Measurements from ENCODE around the gene MYO6. TPM values are rescaled to one million over a fixed set of nuclear protein-coding genes. Genes with fewer than 3 reads are reported as not detected.

MYO6 gene
- total RNA-seq, 1 experiment from 2014 or later: 44.1 TPM

GRCh38 chr6:75940564-75940963 is 191.5 kb downstream of the MYO6 start:
- Histone ChIP-seq H3K9ac (ENCODE audit: low read length) (no peak overlapping the region), H3K4me2 (ENCODE audit: low read length) (no peak overlapping the region), H3K4me1 (ENCODE audit: control insufficient read depth in 1 of 2, insufficient read depth in 2 of 2, low read length in 2 of 2) (no peaks in the 10 kb centered on the region), H4K20me1 (ENCODE audit: insufficient read depth) (no peaks in the 10 kb centered on the region), H3K9me3 (ENCODE audit: control insufficient read depth in 1 of 2, insufficient read depth in 1 of 2, low read depth in 1 of 2, low read length in 2 of 2) (no peaks in the 10 kb centered on the region), H3K36me3 (ENCODE audit: control insufficient read depth in 1 of 2, insufficient read depth in 2 of 2, low read length in 2 of 2) (no peaks in the 10 kb centered on the region), H3K9me2 (ENCODE audit: insufficient read depth) (no peaks in the 10 kb centered on the region), H3K79me2 (ENCODE audit: insufficient read depth, low read length) (no peaks in the 10 kb centered on the region), H3K4me3 (replicated peaks in 1 of 2; ENCODE audit: low read depth in 1 of 2, low read length in 2 of 2) (no peak overlapping the region), H3K27ac (ENCODE audit: low read depth, low read length) (no peak overlapping the region), H2AFZ (ENCODE audit: low read depth, low read length, poor library complexity, severe bottlenecking) (no peak overlapping the region), H3K27me3 (ENCODE audit: insufficient read depth, low read length) (no peaks in the 10 kb centered on the region)
- no TSS peak for BruUV-seq (replicated peaks)
- no peak for ATAC-seq
- ChIA-PET POLR2A (no interaction called here), RAD21 (ENCODE audit: low non-redundant PET in 1 of 2, low total read pairs in 2 of 2, uncharacterized antibody in 2 of 2, unreplicated experiment in 2 of 2) (no interaction called here), CTCF (interaction anchor here (1.2 kb wide), 1 partner anchor 8 kb away, joined by 5 read pairs; no protein-coding TSS in a partner anchor)
- intact Hi-C loops (cut with micrococcal nuclease): no loop called here
- no peak for DNase-seq (ENCODE audit: low read depth, low spot score)
- TF ChIP-seq SRF (IDR thresholded peaks at IDR 0.05; ENCODE audit: low read depth) (no peak), CBX3 (IDR thresholded peaks at IDR 0.05; ENCODE audit: low read depth) (no peak), SP1 (IDR thresholded peaks at IDR 0.05; ENCODE audit: low read depth) (no peak), TCF7L2 (IDR thresholded peaks at IDR 0.05; ENCODE audit: borderline replicate concordance, extremely low read depth, insufficient read depth, insufficient read length) (no peak), ZFX (IDR thresholded peaks at IDR 0.05) (no peak), EZH2 (IDR thresholded peaks at IDR 0.05) (no peak), CTCF (IDR thresholded peaks at IDR 0.05 in 2 of 3, conservative IDR thresholded peaks at IDR 0.05 in 1 of 3; ENCODE audit: borderline replicate concordance in 1 of 3, insufficient read depth in 1 of 3, low read depth in 2 of 3, low read length in 2 of 3) (no peak), POLR2AphosphoS5 (IDR thresholded peaks at IDR 0.05; ENCODE audit: low read depth, low read length) (no peak), MAX (IDR thresholded peaks at IDR 0.05) (no peak), YY1 (IDR thresholded peaks at IDR 0.05; ENCODE audit: extremely low read depth, insufficient replicate concordance, low read depth, low read length) (no peak), POLR2A (IDR thresholded peaks at IDR 0.05; ENCODE audit: borderline replicate concordance, extremely low read depth, insufficient read depth, insufficient read length) (no peak), JUND (IDR thresholded peaks at IDR 0.05) (no peak), ATF3 (IDR thresholded peaks at IDR 0.05) (no peak), REST (IDR thresholded peaks at IDR 0.05; ENCODE audit: low read depth) (no peak), FOSL1 (IDR thresholded peaks at IDR 0.05; ENCODE audit: low read depth) (no peak), EGR1 (IDR thresholded peaks at IDR 0.05; ENCODE audit: low read depth) (no peak)

All from HCT116 (cell line).